Measurements from ENCODE around the gene ASPSCR1.
"Not testable (repeated sequence)": the region's sequence is repeated elsewhere in the genome, so short reads cannot be mapped to it uniquely, and the experiment has no call there.

Gene ASPSCR1

DNA sequence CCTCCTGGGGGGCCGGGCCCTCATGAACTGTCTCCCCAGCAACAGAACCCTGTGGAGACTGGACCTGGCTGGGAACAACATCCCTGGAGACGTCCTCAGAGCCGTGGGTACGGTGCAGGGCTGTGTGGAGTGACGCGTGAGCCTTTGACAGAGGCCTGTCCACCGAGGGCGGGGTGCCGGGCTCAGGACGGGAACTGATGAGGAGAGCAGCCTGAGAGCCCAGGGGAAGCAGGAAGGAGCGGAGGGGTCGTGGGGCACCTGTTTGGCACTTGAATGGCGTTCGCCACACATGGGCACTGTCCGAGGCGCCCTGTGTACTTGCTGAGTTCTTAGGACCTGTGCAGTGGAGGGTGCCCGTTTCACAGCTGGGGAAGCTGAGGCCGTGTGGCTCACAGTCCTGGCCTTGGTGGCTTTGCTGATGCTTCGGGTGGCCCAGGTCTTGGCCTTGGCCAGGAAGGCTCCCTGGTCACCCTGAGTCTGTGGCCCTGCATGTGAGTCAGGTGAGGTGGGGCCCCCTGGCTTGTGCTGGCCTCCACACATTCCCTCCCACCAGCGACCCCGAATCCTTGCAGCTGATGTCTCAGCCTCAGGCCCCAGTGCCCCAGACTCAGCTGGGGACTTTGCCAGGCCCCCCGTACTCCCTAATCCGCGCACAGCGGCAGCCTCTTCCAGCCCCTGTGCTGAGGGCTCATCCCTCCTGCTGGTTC is 48.1 kb downstream of the ASPSCR1 start:
- no peak for DNase-seq

DNA sequence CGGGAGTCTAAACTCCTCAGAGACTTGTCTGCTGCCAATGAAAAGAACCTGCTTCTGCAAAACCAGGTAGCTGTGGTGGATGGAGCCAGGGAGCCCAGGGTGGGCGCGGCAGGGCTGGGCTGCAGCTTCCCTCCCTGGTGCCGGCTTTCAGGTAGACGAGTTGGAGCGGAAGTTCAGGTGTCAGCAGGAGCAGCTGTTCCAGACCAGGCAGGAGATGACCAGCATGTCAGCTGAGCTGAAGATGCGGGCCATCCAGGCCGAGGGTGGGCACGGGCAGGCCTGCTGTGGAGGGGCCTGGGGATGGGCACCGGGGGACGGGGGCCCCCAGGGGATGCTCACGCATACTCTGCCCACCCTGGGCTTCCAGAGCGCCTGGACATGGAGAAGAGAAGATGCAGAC is 50.8 kb downstream of the ASPSCR1 start:
- no peak for DNase-seq

DNA sequence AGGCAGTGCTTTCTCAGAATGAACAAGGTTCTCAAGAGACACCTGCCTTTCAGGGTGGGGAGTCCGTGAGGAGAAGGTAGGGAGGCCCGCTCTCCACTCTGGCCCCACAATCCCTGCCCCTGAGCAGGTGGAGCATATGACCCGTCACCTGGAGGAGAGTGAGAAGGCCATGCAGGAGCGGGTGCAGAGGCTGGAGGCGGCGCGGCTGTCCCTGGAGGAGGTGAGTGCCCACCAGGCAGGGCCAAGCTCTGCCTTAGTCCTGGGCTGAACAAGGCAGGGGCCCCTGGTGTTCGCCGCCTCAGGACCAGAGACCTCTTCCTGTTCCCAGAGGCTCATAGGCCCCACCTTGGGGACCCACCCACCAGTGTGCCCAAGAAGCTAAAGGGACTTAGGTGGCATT is 51.5 kb downstream of the ASPSCR1 start:
- no peak for DNase-seq

DNA sequence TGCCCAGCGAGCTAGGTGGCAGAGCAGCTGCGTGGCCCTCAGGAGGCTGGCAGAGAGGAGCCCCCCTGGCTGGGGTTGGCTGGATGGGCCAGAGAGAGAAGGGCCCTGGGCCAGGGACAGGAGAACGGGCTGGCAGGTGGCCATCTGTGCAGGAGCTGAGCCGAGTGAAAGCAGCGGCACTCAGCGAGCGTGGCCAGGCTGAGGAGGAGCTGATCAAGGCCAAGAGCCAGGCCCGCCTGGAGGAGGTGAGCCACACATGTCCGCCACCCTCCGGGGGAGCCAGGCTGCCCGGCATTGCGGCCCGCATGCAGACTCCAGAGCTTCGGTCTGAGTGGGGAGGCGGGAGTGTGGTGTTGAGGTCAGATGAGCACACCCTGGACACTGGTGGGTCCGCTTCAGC is 52.0 kb downstream of the ASPSCR1 start:
- no peak for DNase-seq

DNA sequence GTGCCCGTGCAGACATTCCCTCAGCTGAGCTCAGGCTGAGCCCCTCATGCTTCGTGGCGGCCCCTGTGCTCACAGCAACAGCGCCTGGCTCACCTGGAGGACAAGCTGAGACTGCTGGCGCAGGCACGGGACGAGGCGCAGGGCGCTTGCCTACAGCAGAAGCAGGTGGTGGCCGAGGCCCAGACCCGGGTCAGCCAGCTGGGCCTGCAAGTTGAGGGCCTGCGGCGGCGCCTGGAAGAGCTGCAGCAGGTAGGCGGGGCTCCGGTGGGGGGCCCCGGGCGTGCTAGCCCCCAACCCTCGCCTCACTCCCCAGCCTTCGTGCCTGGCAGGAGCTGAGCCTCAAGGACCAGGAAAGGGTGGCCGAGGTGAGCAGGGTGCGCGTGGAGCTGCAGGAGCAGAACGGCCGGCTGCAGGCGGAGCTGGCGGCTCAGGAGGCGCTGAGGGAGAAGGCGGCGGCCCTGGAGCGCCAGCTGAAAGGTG is 52.6 kb downstream of the ASPSCR1 start:
- DNase-seq = no peak

DNA sequence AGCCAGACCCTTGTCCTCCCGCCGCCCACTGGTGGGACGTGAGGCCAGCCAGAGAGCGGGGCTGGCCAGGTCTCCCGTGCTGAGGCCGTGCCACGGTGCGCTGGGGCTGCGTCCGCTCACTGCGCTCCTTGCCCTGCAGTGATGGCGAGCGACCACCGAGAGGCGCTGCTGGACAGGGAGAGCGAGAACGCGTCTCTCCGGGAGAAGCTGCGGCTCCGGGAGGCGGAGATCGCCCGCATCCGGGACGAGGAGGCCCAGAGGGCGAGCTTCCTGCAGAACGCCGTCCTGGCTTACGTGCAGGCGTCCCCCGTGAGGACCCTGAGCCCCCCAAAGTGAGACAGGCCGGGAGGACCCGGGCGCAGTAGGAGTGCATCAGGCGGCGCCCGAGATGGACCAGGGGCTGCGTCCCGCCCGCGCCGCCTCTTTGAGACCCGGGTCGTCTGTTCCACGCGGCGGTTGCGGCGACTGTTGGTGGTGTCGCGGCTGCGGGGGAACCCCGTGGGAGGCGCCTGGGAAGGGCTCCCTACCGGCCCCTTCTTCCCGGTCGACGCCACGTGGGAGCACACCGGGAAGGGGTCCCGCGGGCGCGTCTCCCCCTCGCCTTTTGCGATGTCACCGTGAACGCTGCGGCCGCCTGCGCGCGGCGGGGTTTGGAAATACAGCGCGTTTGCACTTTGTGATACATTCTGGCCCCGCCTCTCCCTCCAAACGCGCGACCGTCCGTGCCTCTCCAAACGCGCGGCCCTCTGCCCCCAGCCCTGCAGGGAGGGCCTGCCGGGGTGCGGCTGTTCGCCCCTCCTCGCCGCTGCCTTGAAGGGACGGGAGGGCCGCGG is 53.3 kb downstream of the ASPSCR1 start:
- peak; percentile 75 for DNase-seq

DNA sequence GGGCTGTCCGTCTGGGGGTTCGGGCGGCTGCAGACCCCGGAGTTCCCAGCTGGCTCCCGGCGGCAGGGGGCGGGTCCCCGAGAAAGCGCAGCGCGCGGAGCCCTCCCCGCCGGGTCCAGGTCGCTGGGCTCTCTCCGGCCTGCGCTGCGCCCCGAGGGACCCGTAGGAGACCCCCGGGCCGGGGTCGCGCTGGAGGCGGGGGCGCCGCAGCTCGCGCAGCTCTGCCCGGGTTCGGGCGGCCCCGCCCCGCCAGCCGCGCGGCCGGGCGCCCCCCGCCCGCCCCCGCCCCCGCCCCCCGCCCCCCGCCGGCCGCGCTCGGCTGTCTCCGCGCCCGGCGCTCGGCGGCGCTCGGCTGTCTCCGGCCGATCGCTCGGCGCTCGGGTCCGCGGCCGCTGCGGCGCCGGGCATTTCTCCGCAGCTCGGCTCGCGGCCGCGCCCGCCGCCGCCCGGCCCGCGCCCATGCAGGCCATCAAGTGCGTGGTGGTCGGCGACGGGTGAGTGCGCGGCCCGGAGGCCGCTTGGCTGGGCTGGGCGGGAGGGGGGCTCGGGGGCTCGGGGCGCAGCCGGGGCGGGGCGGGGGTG is 54.0 kb downstream of the ASPSCR1 start, which contains the start of gene RAC3:
RAC3 (plus strand) TSS at position 376 of the 582 bp plus-strand sequence; CDS start at position 460, 84 bp downstream.
- DNase-seq = no peak

DNA sequence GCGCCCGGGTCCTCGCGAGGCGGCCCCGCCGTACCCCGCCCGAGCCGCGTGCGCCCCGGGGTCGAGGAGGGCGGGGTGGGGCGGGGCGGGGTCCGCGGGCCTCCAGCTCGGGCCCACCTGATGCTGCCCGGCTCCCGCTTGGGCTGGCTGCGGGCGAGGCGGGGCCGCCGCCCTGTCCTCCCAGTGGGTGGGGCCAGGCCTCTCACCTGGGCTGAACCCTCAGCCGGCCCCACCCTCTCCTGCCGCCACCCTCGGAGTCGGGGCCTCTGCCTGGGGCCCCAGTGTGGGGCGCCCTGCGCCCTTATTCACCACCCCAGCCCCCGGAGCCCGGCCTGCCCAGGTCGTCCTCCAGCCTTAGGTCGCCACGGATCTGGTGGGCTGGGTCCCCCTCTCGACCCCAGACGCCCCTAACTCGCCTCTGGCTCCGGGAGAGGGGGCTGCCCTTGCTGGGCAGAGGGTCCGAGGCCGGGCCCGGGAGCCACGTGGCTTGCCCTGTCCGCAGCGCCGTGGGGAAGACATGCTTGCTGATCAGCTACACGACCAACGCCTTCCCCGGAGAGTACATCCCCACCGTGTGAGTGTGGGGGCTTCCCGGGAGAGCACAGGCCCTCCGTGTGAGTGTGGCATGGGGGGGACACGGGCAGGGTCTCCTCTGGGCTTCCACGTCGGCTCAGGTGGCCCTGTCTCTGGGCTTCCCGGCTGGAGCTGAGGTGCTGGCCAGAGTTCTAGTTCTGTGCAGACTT is 54.6 kb downstream of the ASPSCR1 start:
- no peak for DNase-seq

DNA sequence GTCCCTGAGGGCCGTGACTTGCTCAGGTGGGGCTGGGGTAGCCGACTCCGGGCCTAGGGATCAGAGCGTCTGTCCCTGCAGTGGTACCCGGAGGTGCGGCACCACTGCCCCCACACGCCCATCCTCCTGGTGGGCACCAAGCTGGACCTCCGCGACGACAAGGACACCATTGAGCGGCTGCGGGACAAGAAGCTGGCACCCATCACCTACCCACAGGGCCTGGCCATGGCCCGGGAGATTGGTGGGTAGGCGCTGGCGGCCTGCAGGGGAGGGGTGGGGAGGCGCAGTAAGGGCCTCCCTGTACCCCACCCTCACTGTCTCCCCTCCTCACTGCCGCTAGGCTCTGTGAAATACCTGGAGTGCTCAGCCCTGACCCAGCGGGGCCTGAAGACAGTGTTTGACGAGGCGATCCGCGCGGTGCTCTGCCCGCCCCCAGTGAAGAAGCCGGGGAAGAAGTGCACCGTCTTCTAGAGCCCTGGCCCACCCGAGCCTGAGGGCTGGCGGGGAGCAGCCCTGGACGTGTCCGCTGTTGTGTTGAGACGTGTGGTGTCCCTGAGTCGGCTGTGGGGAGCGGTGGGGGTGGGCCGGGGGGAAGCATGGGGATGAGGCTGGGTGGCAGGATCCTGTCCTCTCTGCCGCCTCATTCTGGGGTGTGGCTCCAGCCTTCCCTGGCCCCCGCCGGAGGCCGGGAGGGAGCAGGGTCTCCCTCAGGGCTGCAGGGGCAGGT is 56.1 kb downstream of the ASPSCR1 start:
- DNase-seq = no peak

DNA sequence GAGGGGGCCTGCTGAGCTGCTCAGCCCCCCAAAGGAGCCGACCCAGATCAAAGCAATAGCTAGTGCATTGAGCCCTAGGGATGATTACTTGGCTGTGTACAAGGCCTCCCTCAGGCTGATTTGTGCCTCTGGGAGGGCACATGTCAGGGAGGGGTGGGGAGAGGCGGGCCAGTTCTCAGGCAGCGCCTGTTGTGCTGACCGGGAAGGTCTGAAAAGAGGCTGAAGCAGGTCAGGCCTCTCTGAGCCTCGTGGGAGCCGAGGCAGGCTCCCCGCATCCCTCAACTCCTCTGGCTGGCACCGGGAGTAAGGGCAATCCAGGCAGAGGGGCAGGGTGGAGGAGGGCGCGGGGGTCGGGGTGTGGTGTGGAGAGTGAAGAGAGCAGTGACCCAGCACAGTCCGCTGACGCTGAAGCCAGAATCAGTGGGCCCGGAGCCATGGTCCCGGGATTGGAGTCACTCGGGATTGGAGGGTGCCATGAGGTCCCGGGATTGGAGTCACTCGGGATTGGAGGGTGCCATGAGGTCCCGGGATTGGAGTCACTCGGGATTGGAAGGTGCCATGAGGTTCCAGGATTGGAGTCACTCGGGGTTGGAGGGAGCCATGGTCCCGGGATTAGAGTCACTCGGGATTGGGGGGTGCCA is 57.1 kb downstream of the ASPSCR1 start:
- DNase-seq = no peak

DNA sequence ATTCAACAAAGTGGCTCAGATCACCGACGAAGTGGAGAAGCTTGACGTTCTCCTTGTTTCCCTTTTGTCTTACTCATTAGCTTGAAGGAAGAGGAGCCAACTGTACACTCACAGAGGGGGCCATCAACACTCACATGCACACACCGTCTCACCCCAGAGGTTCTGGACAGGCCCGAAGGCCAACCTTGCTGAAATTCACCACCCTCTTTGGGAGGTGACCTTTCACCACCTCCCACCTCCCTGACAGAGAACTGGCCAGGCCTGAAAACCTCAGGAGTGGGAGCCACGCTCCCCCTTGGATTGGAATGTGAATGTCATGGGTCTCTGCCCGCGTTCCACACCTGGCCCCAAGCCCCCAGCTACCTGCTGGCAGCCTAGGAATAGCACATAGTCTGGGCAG is 58.1 kb downstream of the ASPSCR1 start:
- DNase-seq = no peak

DNA sequence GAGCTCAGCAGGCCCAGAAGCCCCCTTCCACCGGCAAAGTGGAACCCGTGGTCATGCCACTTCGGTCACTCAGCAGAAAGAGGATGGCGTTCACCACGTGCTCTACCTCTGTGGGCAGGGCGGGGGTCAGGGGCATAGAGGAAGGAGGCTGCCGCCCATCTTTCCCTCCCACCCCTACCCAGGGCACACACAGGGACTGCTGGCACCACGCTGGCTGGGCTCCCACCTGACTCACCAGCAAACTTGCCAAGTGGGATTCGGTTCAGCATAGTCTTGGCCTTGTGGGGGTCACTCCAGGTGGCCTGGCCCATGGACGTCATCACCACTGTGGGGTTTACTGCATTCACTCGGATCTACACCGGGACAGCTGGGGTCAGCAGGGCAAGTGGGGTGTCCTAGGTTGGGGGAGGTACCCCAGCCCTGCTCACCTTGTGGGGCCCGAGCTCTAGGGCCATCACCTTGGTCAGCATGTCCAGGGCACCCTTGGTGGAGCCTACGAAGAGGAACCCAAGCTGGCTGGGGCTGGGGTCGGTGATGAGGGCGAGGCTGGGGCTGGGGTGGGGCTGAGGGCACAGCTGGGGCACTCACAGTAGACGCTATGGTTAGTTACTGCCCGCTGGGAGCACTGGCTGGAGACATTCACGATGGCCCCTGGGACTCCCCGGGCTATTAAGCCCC is 58.7 kb downstream of the ASPSCR1 start:
- no peak for DNase-seq

DNA sequence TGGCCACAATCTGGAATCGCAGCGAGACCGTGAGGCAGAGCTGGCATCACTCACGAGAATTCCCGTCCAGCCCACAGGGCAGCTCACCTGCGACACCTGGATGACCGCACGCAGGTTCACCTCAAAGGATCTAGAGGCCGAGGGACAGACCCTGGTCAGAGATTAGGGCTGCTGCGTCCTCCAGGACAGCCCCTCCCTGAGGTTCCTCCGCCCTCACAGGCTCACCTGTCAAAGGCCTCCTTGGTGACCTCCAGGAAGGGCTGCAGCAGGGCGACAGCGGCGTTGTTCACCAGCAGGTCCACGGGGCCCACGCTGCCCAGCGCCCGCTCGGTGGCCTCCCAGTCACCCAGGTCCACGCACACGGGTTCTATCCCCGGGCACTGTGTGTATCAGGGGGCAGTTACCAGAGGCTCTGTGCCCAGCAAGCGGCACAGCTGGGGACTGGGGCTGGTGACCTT is 59.2 kb downstream of the ASPSCR1 start:
- DNase-seq = no peak

DNA sequence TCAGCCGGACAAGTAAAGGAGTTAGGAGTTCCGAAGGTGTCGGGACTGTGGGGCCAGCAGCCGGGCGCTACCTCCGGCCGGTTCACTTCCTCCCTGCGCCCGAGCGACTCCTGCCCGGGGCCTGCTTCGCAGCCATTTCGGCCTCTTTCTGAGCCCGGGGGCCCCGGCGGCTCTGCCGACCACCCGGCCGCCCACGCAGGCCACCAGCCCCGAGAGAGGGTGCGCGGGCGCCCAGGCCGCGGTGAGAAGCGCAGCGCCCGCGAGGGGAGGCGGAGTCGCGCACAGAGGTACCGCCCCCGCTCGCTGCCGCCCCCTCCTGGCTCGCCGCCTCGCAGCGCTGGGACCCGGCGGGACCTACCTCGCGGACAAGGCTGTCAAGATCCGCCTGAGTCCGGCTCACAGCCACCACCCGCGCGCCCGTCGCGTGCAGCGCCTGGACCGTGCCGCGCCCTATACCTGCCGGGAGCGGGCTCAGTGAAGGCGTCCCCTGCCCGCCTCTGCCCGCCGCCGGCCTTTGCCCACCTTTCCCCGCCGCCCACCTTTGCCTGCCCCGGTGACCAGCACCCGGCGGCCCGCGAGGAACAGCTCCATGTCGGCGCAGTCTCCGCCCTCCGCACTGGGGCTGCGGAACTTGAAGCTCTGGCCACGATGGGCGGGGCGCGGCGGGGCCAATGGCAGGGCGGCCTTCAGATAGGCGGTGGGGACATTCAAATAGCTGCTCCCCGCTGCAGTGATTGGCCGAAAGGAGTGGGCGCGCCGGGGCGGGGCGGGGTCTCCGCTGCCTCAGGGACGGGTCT is 59.9 kb downstream of the ASPSCR1 start, which contains the start of gene DCXR:
DCXR (minus strand) TSS at position 606 of the 797 bp plus-strand sequence; CDS start at position 591, 15 bp downstream.
- DNase-seq = peak; percentile 93

DNA sequence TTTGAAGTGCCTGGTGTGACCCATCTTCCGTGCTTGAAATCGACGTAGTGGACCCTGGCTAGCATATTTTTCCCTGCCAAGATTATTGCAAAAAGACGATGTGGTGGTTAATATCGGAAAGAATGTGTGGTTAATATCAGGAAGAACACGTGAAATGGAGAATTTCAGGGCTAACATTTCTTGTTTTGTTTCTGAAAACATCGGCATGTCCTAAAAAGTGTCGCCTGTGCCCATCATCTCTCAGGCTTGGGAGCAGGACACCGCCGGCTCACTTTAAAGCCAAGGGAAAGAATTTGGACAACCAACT is 60.4 kb downstream of the ASPSCR1 start:
- no peak for DNase-seq

DNA sequence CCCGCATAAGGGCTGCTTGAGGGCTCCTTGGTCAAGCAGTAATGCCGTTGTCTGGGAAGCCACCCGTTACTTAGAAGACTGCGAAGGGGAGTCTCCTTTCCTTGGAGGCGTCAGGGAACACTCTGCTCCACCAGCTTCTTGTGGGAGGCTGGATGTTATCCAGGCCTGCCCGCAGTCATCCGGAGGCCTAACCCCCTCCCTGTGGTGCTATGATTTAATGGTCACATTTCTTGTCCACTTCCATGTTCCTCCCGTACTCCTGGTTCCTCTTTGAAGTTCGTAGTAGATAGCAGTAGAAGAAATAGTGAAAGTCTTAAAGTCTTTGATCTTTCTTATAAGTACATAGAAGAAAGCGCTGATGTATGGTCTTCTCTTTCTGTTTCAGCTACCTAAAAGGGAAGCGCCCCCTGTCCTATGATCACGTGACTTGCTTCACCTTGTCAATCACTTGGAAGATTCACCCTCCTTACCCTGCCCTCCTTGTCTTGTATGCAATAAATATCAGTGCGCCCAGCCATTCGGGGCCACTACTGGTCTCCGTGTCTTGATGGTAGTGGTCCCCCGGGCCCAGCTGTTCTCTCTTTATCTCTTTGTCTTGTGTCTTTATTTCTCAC is 61.5 kb downstream of the ASPSCR1 start:
- DNase-seq = not testable (repeated sequence)

DNA sequence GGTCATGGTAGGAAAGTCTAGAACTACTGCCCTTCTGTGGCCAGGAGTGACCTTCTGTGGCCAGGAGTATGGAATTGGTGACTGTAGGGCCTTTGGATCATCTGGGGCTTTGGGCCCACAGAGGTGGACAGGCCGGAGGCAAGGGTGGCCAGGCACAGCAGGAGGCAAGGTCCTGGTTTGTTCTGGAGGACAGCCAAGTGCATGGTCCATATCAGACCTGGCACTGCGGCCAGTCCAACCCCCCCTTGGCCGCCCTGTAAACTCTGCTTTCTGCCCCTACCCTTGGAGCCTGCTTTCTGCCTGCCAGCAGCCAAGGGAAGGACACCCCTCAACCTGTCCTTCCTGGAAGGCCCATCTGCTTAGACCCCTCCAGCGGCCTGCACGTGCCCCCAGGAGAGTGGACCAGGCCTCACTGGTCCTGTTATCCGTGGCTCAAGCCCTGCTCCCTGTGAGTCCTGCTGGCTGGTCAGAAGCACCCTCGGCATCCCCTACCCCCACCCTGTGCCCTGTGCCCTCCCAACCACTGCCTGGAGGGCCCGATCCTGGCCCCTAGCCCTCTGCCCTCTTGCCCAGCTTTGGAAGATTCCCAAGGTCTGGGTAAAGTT is 62.4 kb downstream of the ASPSCR1 start:
- no peak for DNase-seq

DNA sequence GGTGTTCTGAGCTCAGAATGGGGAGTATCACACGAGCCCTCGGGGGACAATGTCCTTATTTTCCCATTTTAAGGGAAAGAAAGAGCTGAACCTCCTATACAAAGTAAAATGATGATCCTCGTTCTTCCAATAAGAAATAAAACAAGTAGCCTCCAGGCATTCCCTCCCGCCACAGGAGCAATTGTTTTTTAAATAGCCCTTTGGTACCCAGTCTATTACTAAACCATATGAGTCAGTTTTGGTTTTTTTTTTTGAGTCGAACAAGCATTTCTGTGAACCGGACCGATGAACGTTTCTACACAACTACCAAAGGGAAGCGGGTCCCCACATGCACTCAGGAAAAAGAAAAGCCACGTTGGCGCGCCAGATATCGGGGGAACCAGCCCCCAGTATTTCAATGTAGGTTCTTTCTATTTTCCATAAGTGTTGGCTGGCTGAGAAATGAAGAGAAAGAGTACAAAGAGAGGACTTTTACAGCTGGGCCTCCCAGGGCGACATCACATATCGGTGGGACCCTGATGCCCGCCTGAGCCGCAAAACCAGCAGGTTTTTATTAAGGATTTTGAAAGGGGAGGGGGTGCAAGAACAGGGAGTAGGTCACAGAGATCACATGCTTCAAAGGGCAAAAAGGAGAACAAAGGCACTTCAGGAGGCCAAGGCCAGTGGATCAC is 63.9 kb downstream of the ASPSCR1 start:
- no peak for DNase-seq

DNA sequence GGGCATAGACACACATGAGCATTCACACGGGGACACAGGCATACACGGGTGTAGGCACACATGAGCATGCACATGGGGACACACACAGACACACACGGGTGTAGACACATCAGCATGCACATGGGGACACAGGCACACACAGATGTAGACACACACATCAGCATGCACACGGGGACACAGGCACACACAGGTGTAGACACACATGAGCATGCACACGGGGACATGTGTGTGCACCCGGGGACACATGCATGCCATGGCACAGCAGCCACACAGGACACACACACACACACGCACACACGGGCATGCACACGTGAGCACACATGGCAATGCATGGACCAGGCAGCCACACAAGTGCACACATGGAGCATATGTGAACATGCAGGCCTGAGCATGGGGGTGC is 65.2 kb downstream of the ASPSCR1 start:
- no peak for DNase-seq
